Thymus (tissue), 11 donors: ENCODE results near the gene KRTAP2-2. TPM values are rescaled to one million over a fixed set of nuclear protein-coding genes. Genes with fewer than 3 reads are reported as not detected.
"Not testable (repeated sequence)": the region's sequence is repeated elsewhere in the genome, so short reads cannot be mapped to it uniquely, and the experiment has no call there.

ENCODE experiments used
- DNase-seq, 9 donors: peaks; one replicate each; pipeline ENCODE4 v3.0.0-alpha.2; 2013; ENCODE audit warnings: low spot score in 9 of 9, low read depth in 6 of 9, missing footprints in 1 of 9
- H3K27ac ChIP-seq, 2 donors: one replicate each; pipeline ENCODE4 v1.5.1; 2013; ENCODE audit warnings: control low read depth in 1 of 2, low read depth in 1 of 2, low read length in 1 of 2, mild to moderate bottlenecking in 1 of 2, moderate library complexity in 1 of 2
- H3K27me3 ChIP-seq, 2 donors: one replicate each; pipeline ENCODE4 v1.5.1; 2013; ENCODE audit warnings: low read length in 1 of 2; ENCODE audit not compliant: control insufficient read depth in 2 of 2, insufficient read depth in 1 of 2
- H3K36me3 ChIP-seq, 2 donors: one replicate each; pipeline ENCODE4 v1.5.1; 2013; ENCODE audit warnings: low read length in 1 of 2, mild to moderate bottlenecking in 1 of 2, moderate library complexity in 1 of 2; ENCODE audit not compliant: control insufficient read depth in 2 of 2, insufficient read depth in 2 of 2
- H3K4me1 ChIP-seq, 2 donors: one replicate each; pipeline ENCODE4 v1.5.1; 2013; ENCODE audit warnings: low read length in 2 of 2; ENCODE audit not compliant: control insufficient read depth in 2 of 2, insufficient read depth in 2 of 2
- H3K4me3 ChIP-seq, 2 donors: one replicate each; pipeline ENCODE4 v1.5.1; 2013; ENCODE audit warnings: low read length in 2 of 2, control low read depth in 1 of 2, mild to moderate bottlenecking in 1 of 2
- H3K9me3 ChIP-seq, 2 donors: one replicate each; pipeline ENCODE4 v1.5.1; 2013; ENCODE audit warnings: low read length in 1 of 2, mild to moderate bottlenecking in 1 of 2; ENCODE audit not compliant: control insufficient read depth in 2 of 2, insufficient read depth in 1 of 2
- WGBS: extraction: QIAGEN DNeasy Blood & Tissue Kit; methylation state at CpG from one replicate; pipeline ENCODE4 v1.1.7; 2013; 5-methylcytosine and 5-hydroxymethylcytosine counted together
- polyA plus RNA-seq: library from polyadenylated mRNA; stranded (reverse); fragments of 200-250 nt; gene quantifications from one replicate; pipeline ENCODE4 v1.2.3, GENCODE V29; 2013
- total RNA-seq: library from RNA; stranded (reverse); fragments of 120-200 nt; gene quantifications from one replicate; pipeline ENCODE4 v1.2.4, GENCODE V29; 2013
- donor health status: healthy.

The KRTAP2-2 gene
- total and polyA plus RNA-seq, 2 donors = not detected

DNA sequence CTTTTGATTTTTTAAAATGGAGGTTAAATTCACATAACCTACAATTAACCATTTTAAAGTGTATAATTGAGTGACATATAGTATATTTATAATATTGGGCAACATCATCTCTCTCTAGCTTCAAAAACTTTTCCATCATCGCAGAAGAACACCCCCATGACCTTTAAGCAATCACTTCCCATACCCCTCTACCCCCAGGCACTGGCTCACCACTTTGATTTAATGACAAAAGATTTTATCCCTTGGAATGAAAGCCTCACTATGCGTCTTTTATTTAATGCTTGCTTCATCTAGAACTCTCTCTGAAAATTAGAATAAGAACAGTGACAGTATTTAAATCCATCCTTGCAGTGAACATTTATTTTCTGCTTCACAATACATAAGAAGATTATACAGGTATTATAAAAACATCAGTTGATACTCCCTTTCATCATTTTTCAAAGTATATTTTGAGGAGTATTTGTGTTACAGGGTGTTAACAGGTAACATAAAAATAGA is 17.1 kb downstream of the KRTAP2-2 start:
- no peaks in the 10 kb centered on the region for H3K36me3 ChIP-seq
- 94% methylated on average over 2 of the region's 2 CpGs for WGBS
- no peak overlapping the region for H3K27ac ChIP-seq
- no peaks in the 10 kb centered on the region for H3K4me1 ChIP-seq
- no peak overlapping the region for H3K4me3 ChIP-seq
- no peak for DNase-seq
- H3K9me3 ChIP-seq = no peaks in the 10 kb centered on the region
- H3K27me3 ChIP-seq = no peaks in the 10 kb centered on the region

DNA sequence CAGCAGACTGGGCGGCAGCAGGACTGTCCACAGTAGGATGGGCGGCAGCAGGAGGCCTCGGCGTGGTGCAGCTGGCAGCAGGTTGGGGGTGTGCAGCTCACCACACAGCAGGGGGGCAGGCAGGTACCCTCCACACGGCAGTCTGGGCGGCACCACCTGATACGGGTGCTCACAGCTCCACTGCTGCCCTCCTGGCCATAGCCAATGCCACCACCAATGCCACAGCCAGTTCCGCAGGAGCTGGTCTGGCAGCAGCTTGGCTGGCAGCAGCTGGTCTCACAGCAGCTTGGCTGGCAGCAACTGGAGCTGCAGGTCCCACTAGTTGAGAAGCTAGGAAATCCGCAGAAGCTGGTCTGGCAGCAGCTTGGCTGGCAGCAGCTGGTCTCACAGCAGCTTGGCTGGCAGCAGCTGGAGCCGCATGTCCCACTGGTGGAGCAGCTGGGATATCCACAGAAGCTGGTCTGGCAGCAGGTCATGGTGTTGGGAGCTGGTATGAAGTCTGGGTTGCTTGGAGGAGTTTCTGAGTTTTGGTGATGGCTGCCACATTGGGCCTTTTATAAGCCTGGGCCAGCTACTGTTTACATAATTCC is 20.6 kb downstream of the KRTAP2-2 start, which contains the start of gene KRTAP1-3:
KRTAP1-3 (minus strand) TSS at position 529 of the 590 bp plus-strand sequence; CDS start at position 476, 53 bp downstream.
- WGBS = 98% methylated on average over 9 of the region's 10 CpGs
- not testable (repeated sequence) for H3K9me3 ChIP-seq, H3K36me3 ChIP-seq, H3K4me3 ChIP-seq, H3K27me3 ChIP-seq, H3K4me1 ChIP-seq, H3K27ac ChIP-seq, DNase-seq

DNA sequence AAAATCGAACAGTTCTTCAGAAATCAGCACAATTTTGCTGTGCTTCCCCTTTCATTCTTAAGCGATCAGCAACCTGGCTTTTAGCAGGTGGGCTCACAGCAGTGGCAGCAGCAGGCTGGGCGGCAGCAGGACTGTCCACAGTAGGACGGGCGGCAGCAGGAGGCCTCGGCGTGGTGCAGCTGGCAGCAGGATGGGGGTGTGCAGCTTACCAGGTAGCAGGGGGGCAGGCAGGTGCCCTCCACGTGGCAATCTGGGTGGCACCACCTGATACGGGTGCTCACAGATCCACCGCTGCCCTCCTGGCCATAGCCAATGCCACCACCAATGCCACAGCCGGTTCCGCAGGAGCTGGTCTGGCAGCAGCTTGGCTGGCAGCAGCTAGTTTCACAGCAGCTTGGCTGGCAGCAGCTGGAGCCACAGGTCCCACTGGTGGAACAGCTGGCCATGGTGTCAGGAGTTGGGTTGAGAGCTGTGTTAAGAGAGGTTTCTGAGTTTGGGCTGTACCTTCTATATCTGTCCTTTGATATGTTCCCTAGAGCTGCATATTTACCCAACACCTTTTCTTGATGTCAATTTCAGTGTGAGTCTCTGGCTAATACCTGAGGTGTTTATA is 25.3 kb downstream of the KRTAP2-2 start, which contains the start of gene KRTAP1-4:
KRTAP1-4 (minus strand) TSS at position 563 of the 613 bp plus-strand sequence; CDS start at position 446, 117 bp downstream.
- no peak for DNase-seq
- H3K4me1 ChIP-seq = no peaks in the 10 kb centered on the region
- no peak within 1 kb of the TSS for H3K27ac ChIP-seq
- no peaks in the 10 kb centered on the region for H3K9me3 ChIP-seq
- H3K4me3 ChIP-seq = no peak within 1 kb of the TSS
- no peaks in the 10 kb centered on the region for H3K27me3 ChIP-seq
- H3K36me3 ChIP-seq = no peaks in the 10 kb centered on the region
- WGBS = 94% methylated on average over 12 of the region's 12 CpGs

DNA sequence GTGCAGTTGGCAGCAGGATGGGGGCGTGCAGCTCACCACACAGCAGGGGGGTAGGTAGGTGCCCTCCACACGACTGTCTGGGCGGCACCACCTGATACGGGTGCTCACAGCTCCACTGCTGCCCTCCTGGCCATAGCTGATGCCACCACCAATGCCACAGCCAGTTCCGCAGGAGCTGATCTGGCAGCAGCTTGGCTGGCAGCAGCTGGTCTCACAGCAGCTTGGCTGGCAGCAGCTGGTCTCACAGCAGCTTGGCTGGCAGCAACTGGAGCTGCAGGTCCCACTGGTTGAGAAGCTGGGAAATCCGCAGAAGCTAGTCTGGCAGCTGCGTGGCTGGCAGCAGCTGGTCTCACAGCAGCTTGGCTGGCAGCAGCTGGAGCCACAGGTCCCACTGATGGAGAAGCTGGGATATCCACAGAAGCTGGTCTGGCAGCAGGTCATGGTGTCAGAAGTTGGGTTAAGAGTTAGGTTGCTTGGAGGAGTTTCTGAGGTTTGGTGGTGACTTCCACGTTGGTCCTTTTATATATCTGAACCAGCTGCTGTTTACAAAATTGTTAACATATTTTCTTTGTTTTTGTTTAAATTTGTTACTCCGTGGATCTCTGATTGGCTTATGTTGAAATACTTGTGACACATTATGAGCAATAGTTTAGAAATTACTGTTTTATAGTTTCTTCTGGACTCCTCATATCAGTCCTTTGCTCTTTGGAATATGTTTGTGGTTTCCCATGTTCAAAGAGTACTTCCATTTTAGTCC is 28.1 kb downstream of the KRTAP2-2 start, which contains the start of gene KRTAP1-5:
KRTAP1-5 (minus strand) TSS at position 494 of the 757 bp plus-strand sequence; CDS start at position 441, 53 bp downstream.
- Histone ChIP-seq H3K4me1 (no peaks in the 10 kb centered on the region), H3K9me3 (no peaks in the 10 kb centered on the region), H3K27me3 (no peaks in the 10 kb centered on the region), H3K27ac (no peak within 1 kb of the TSS), H3K4me3 (no peak within 1 kb of the TSS), H3K36me3 (no peaks in the 10 kb centered on the region)
- no peak for DNase-seq
- 93% methylated on average over 9 of the region's 9 CpGs for WGBS

DNA sequence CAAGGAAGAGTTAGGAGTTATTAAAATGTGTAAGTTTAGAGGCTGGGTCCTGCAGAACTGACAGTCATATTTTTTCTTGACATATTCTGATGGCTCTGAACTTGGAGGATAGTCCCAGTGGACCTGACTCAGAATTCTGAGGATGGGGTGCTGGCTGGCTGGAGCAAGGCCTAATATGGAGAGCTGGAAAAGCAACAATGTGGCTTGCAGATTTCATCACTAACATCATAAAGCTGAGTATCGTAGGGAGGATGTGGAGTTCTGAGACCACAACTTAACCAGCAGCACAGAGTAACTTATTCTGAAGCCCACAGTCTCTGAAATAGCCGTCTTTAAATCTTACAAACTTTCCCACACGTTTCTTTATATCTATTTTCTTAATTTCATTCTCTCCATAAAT is 30.3 kb downstream of the KRTAP2-2 start:
- H3K36me3 ChIP-seq = no peaks in the 10 kb centered on the region
- H3K9me3 ChIP-seq = no peaks in the 10 kb centered on the region
- 93% methylated on average over 3 of the region's 3 CpGs for WGBS
- no peak overlapping the region for H3K27ac ChIP-seq
- H3K4me1 ChIP-seq = no peaks in the 10 kb centered on the region
- no peak for DNase-seq
- H3K27me3 ChIP-seq = no peaks in the 10 kb centered on the region
- no peak overlapping the region for H3K4me3 ChIP-seq

DNA sequence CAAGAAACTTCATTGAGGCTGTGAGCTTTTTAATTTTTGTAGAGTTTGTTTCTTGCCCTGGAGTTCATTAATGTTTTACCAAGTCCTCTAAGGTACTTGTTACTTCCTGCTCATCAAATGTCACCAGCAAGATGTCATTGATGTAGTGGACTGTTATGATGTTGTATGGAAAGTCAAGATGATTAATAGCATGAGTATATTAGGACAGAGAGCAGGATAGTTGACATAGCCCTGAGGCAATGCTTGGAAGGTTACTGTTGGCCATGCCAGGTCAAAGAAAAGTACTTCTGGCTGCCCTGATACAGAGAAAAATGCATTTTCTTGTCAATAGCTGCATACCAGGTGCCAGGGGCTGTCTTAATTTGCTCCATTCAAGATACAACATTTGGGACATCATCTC is 34.7 kb downstream of the KRTAP2-2 start:
- no peak overlapping the region for H3K4me3 ChIP-seq
- DNase-seq = no peak
- H3K27me3 ChIP-seq = no peaks in the 10 kb centered on the region
- no peaks in the 10 kb centered on the region for H3K36me3 ChIP-seq
- H3K4me1 ChIP-seq = no peaks in the 10 kb centered on the region
- no peak overlapping the region for H3K27ac ChIP-seq
- H3K9me3 ChIP-seq = no peaks in the 10 kb centered on the region

DNA sequence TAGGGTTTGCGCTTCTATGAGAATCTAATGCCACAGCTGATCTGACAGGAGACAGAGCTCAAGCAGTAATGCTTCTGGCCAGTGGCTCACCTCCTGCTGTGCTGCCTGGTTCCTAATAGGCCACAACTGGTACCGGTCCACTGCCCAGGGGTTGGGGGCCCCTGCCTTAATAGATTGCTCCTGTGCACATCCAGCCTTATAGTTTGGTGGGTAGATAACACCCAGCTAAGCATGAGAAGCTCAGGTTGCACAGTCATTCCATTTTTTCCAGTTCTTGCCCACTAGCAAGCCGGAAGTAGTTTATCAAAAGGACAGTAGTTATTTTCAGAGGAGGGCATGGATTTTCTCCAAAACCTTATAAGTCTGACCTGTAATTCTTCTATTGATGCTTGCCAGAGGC is 35.6 kb downstream of the KRTAP2-2 start:
- Histone ChIP-seq H3K4me3 (no peak overlapping the region), H3K9me3 (no peaks in the 10 kb centered on the region), H3K36me3 (no peaks in the 10 kb centered on the region), H3K27me3 (no peaks in the 10 kb centered on the region), H3K4me1 (no peaks in the 10 kb centered on the region), H3K27ac (no peak overlapping the region)
- no peak for DNase-seq
- 99% methylated on average over 3 of the region's 3 CpGs for whole genome bisulfite sequencing

DNA sequence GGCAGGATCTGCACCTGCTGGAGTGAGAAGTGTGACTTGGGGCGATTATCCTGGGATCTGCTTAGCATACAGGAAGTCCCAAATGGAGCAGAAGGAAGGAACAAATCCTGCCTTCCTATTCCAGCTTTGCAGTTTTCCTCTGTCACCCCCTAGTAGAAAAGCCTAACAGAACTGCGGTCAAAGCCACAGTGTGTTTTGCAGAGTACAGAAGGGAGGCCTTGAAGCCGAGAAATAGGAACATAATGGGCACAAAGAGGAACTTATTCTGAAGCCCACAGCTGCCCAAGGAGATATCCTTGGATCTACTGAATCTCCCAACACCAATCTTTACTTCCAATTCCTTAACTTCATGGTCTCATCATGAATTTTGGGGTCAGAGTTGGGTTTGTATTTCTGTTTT is 36.5 kb downstream of the KRTAP2-2 start:
- 36% methylated on average over 3 of the region's 3 CpGs for WGBS
- no peaks in the 10 kb centered on the region for H3K9me3 ChIP-seq
- H3K27me3 ChIP-seq = no peaks in the 10 kb centered on the region
- no peaks in the 10 kb centered on the region for H3K36me3 ChIP-seq
- H3K4me3 ChIP-seq = no peak overlapping the region
- no peak for DNase-seq
- H3K27ac ChIP-seq = no peak overlapping the region
- no peaks in the 10 kb centered on the region for H3K4me1 ChIP-seq
